NB4 (cell line): ENCODE measurements around the gene CNKSR3.

ENCODE experiments used
- MYC ChIP-seq: IDR thresholded peaks from 2 replicates; pipeline ENCODE4 v1.6.1; 2011; ENCODE audit warnings: low read depth, low read length
- TF ChIP-seq, protein P1 (sequence below): IDR thresholded peaks from one replicate; pipeline ENCODE4 v1.5.1; 2012; ENCODE audit warnings: low read depth, low read length

DNA sequence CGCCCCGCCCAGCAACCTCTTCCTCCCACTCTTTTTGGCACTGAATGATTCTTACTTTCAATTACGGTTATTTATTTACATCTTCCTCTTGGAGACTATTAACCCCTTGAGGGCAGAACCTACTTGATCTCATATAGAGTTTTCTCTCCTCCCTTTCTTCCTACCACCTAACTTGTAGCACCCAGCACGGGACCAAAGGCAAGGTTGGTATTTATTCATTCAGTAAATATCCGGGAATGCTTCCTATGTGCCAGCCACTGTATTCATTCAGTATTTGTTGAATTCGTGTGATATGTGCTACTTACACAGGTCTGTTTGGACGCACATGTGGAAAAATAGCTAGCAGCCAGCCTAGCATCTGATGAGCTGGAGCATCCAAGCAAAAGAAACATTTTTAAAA is 1.3 kb upstream of the CNKSR3 start:
- no peak for TF ChIP-seq MYC
- TF ChIP-seq, protein P1, sequence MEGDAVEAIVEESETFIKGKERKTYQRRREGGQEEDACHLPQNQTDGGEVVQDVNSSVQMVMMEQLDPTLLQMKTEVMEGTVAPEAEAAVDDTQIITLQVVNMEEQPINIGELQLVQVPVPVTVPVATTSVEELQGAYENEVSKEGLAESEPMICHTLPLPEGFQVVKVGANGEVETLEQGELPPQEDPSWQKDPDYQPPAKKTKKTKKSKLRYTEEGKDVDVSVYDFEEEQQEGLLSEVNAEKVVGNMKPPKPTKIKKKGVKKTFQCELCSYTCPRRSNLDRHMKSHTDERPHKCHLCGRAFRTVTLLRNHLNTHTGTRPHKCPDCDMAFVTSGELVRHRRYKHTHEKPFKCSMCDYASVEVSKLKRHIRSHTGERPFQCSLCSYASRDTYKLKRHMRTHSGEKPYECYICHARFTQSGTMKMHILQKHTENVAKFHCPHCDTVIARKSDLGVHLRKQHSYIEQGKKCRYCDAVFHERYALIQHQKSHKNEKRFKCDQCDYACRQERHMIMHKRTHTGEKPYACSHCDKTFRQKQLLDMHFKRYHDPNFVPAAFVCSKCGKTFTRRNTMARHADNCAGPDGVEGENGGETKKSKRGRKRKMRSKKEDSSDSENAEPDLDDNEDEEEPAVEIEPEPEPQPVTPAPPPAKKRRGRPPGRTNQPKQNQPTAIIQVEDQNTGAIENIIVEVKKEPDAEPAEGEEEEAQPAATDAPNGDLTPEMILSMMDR: no peak
